Osteoblast (primary cell): Measurements from ENCODE around the gene SEM1. TPM values are rescaled to one million over a fixed set of nuclear protein-coding genes. Genes with fewer than 3 reads are reported as not detected.

Experiments
- DNase-seq: peaks from one replicate; pipeline ENCODE4 v3.0.0; 2011; ENCODE audit warnings: low spot score, mixed read lengths; ENCODE audit not compliant: insufficient read length; ENCODE audit errors: missing footprints
- H2AFZ ChIP-seq: 2 replicates; pipeline ENCODE4 v1.6.0; 2011; ENCODE audit warnings: mild to moderate bottlenecking, low read length
- H3K27ac ChIP-seq: 2 replicates; pipeline ENCODE4 v1.5.1; 2011; ENCODE audit warnings: mild to moderate bottlenecking, low read depth, low read length, moderate library complexity
- H3K27me3 ChIP-seq: 2 replicates; pipeline ENCODE4 v1.6.0; 2012; ENCODE audit warnings: mild to moderate bottlenecking, control low read depth, inconsistent platforms, low read length, moderate library complexity; ENCODE audit not compliant: insufficient read depth
- H3K36me3 ChIP-seq: 2 replicates; pipeline ENCODE4 v1.5.1; 2011; ENCODE audit warnings: mild to moderate bottlenecking, low read length, control low read depth, moderate library complexity; ENCODE audit not compliant: insufficient read depth
- H3K4me1 ChIP-seq: 2 replicates; pipeline ENCODE4 v1.5.1; 2011; ENCODE audit warnings: mild to moderate bottlenecking, low read length, control low read depth, moderate library complexity; ENCODE audit not compliant: insufficient read depth
- H3K4me2 ChIP-seq: 2 replicates; pipeline ENCODE4 v1.6.0; 2011; ENCODE audit warnings: mild to moderate bottlenecking, low read length; ENCODE audit not compliant: insufficient read depth
- H3K4me3 ChIP-seq: fragments of 200-600 bp; sonication (generic); 3 replicates; pipeline ENCODE4 v1.5.1; 2012; ENCODE audit warnings: mild to moderate bottlenecking, low read length, inconsistent platforms; ENCODE audit not compliant: insufficient read depth
- H3K79me2 ChIP-seq: 2 replicates; pipeline ENCODE4 v1.6.0; 2012; ENCODE audit warnings: mild to moderate bottlenecking, low read length, control low read depth, inconsistent platforms; ENCODE audit not compliant: insufficient read depth
- H3K9me3 ChIP-seq: 2 replicates; pipeline ENCODE4 v1.5.1; 2011; ENCODE audit warnings: low read depth, low read length, control low read depth
- H4K20me1 ChIP-seq: 2 replicates; pipeline ENCODE4 v1.6.0; 2012; ENCODE audit warnings: mild to moderate bottlenecking, low read length, control low read depth; ENCODE audit not compliant: insufficient read depth
- CTCF ChIP-seq: IDR thresholded peaks from 2 replicates; pipeline ENCODE4 v1.5.1; 2011; ENCODE audit warnings: mild to moderate bottlenecking, low read depth, low read length, moderate library complexity; ENCODE audit errors: extremely low read depth
- total RNA-seq: library from RNA; depleted of rRNA; stranded (reverse); fragments of >200 nt; gene quantifications from 2 replicates; pipeline ENCODE4 v1.2.3, GENCODE V29; 2012

SEM1 gene
- total RNA-seq, 1 donor: 16.3 TPM

- no peak for DNase-seq
- Histone ChIP-seq H4K20me1 (peaks cover 37% of the 10 kb centered on the region), H3K27ac (no peak overlapping the region), H3K27me3 (no peaks in the 10 kb centered on the region), H2AFZ (no peak overlapping the region), H3K79me2 (peaks cover 85% of the 10 kb centered on the region), H3K9me3 (no peaks in the 10 kb centered on the region), H3K4me1 (no peaks in the 10 kb centered on the region), H3K36me3 (peaks cover 6% of the 10 kb centered on the region), H3K4me2 (peak overlapping the region; percentile 2), H3K4me3 (no peak overlapping the region)
- no peak for TF ChIP-seq CTCF
Observed at GRCh38 chr7:96697822-96698221, 11.8 kb downstream of the SEM1 start.

GRCh38 chr7:96695581-96695980 is 14.1 kb downstream of the SEM1 start:
- Histone ChIP-seq H4K20me1 (peaks cover 20% of the 10 kb centered on the region), H3K4me3 (no peak overlapping the region), H3K27ac (no peak overlapping the region), H3K4me2 (no peak overlapping the region), H3K36me3 (peaks cover 9% of the 10 kb centered on the region), H3K4me1 (no peaks in the 10 kb centered on the region), H3K9me3 (no peaks in the 10 kb centered on the region), H3K79me2 (peaks cover 83% of the 10 kb centered on the region), H2AFZ (no peak overlapping the region), H3K27me3 (no peaks in the 10 kb centered on the region)
- no peak for DNase-seq
- TF ChIP-seq CTCF: no peak

- Histone ChIP-seq H3K27me3 (no peaks in the 10 kb centered on the region), H3K9me3 (no peaks in the 10 kb centered on the region), H3K27ac (no peak overlapping the region), H4K20me1 (peaks cover 14% of the 10 kb centered on the region), H2AFZ (no peak overlapping the region), H3K4me2 (no peak overlapping the region), H3K36me3 (peaks cover 9% of the 10 kb centered on the region), H3K79me2 (peaks cover 80% of the 10 kb centered on the region), H3K4me1 (no peaks in the 10 kb centered on the region), H3K4me3 (no peak overlapping the region)
- no peak for TF ChIP-seq CTCF
- no peak for DNase-seq
Observed at GRCh38 chr7:96694082-96694481, 15.6 kb downstream of the SEM1 start.

GRCh38 chr7:96691702-96692101 is 17.9 kb downstream of the SEM1 start:
- TF ChIP-seq CTCF: no peak
- Histone ChIP-seq H3K4me2 (no peak overlapping the region), H3K9me3 (no peaks in the 10 kb centered on the region), H2AFZ (no peak overlapping the region), H4K20me1 (peaks cover 8% of the 10 kb centered on the region), H3K27ac (no peak overlapping the region), H3K27me3 (no peaks in the 10 kb centered on the region), H3K4me3 (no peak overlapping the region), H3K79me2 (peaks cover 62% of the 10 kb centered on the region), H3K4me1 (no peaks in the 10 kb centered on the region), H3K36me3 (peaks cover 12% of the 10 kb centered on the region)
- DNase-seq: no peak
